ENCODE data around the gene CCNL2. TPM values are rescaled to one million over a fixed set of nuclear protein-coding genes. Genes with fewer than 3 reads are reported as not detected.

The CCNL2 gene
- total and polyA plus RNA-seq, 2 experiments from 2014 or later: 150 to 199 TPM

GRCh38 chr1:1356166-1356795, 42.9 kb downstream of the CCNL2 start:
- peak overlapping the region; percentile 94 for H3K4me3 ChIP-seq
- peak overlapping the region; percentile 96 for H3K9ac ChIP-seq
- no peak overlapping the region for H2AFZ ChIP-seq
- peaks cover 37% of the 10 kb centered on the region for H3K4me1 ChIP-seq (ENCODE audit: insufficient read depth)
- DNase-seq: no peak
- H3K4me2 ChIP-seq (ENCODE audit: unreplicated experiment): peak overlapping the region; percentile 80
- H3F3A ChIP-seq (ENCODE audit: insufficient read depth): peaks cover 42% of the 10 kb centered on the region
- H3K79me2 ChIP-seq (ENCODE audit: insufficient read depth): peaks cover 75% of the 10 kb centered on the region
- peaks cover 6% of the 10 kb centered on the region; the same call in 1 of the 2 replicates for H3K36me3 ChIP-seq (ENCODE audit: low read depth)
- no peaks in the 10 kb centered on the region for H3K27me3 ChIP-seq (replicated peaks; ENCODE audit: insufficient read depth)
- TF ChIP-seq EZH2 (IDR thresholded peaks at IDR 0.05; ENCODE audit: insufficient read depth, poor library complexity, severe bottlenecking) (no peak), EZH2phosphoT487 (IDR thresholded peaks at IDR 0.05; ENCODE audit: insufficient read depth, low read depth) (no peak)
- H3K9me3 ChIP-seq (ENCODE audit: low read depth): no peaks in the 10 kb centered on the region
- no peaks in the 10 kb centered on the region for H3K9me2 ChIP-seq (ENCODE audit: insufficient read depth)
- 17% methylated on average over 8 of the region's 8 CpGs; no CpG with 5 or more reads in 1 of the 2 experiments for WGBS, 2 experiments (ENCODE audit: low coverage in 1 of 2, low lambda C conversion rate in 2 of 2, missing lambda C conversion rate in 2 of 2)
- peak overlapping the region; percentile 20; the same call in 1 of the 2 replicates for H3K27ac ChIP-seq
- H4K20me1 ChIP-seq (ENCODE audit: insufficient read depth): no peaks in the 10 kb centered on the region; the same call in 1 of the 2 replicates
- in situ Hi-C loops (cut with MboI): no loop called here

GRCh38 chr1:1355416-1355815, 43.7 kb downstream of the CCNL2 start:
- Histone ChIP-seq H3K4me3 (peak overlapping the region; percentile 94), H3K27me3 (replicated peaks; ENCODE audit: insufficient read depth) (no peaks in the 10 kb centered on the region), H3K9me3 (ENCODE audit: low read depth) (no peaks in the 10 kb centered on the region), H2AFZ (no peak overlapping the region), H3K4me1 (ENCODE audit: insufficient read depth) (peaks cover 30% of the 10 kb centered on the region), H3K4me2 (ENCODE audit: unreplicated experiment) (peak overlapping the region; percentile 80), H3K36me3 (ENCODE audit: low read depth) (peaks cover 6% of the 10 kb centered on the region; the same call in 1 of the 2 replicates), H3F3A (ENCODE audit: insufficient read depth) (peaks cover 36% of the 10 kb centered on the region), H4K20me1 (ENCODE audit: insufficient read depth) (no peaks in the 10 kb centered on the region; the same call in 1 of the 2 replicates), H3K79me2 (ENCODE audit: insufficient read depth) (peaks cover 69% of the 10 kb centered on the region), H3K27ac (0 out of 2 replicates have a peak overlapping the region, but pooled peaks have one; percentile 20), H3K9ac (peak overlapping the region; percentile 96), H3K9me2 (ENCODE audit: insufficient read depth) (no peaks in the 10 kb centered on the region)
- in situ Hi-C loops (cut with MboI): no loop called here
- TF ChIP-seq EZH2phosphoT487 (IDR thresholded peaks at IDR 0.05; ENCODE audit: insufficient read depth, low read depth) (no peak), EZH2 (IDR thresholded peaks at IDR 0.05; ENCODE audit: insufficient read depth, poor library complexity, severe bottlenecking) (no peak)
- WGBS, 2 experiments (ENCODE audit: low coverage in 1 of 2, low lambda C conversion rate in 2 of 2, missing lambda C conversion rate in 2 of 2): 11 to 12% methylated on average over 28 to 45 of the region's 52 CpGs
- peak; percentile 77 for DNase-seq

- no peaks in the 10 kb centered on the region; the same call in 1 of the 2 replicates for H4K20me1 ChIP-seq (ENCODE audit: insufficient read depth)
Measured at GRCh38 chr1:1354271-1355247, 44.6 kb downstream of the CCNL2 start.

More at GRCh38 chr1:1354271-1355247, 44.6 kb downstream of the CCNL2 start:
- H3K27me3 ChIP-seq (replicated peaks; ENCODE audit: insufficient read depth): no peaks in the 10 kb centered on the region
- H3K27ac ChIP-seq: 0 out of 2 replicates have a peak overlapping the region, but pooled peaks have one; percentile 15
- TF ChIP-seq EZH2phosphoT487 (IDR thresholded peaks at IDR 0.05; ENCODE audit: insufficient read depth, low read depth) (no peak), EZH2 (IDR thresholded peaks at IDR 0.05; ENCODE audit: insufficient read depth, poor library complexity, severe bottlenecking) (no peak)
- H2AFZ ChIP-seq: no peak overlapping the region
- in situ Hi-C loops (cut with MboI): no loop called here
- peaks cover 6% of the 10 kb centered on the region; the same call in 1 of the 2 replicates for H3K36me3 ChIP-seq (ENCODE audit: low read depth)
- DNase-seq: no peak
- H3K4me2 ChIP-seq (ENCODE audit: unreplicated experiment): no peak overlapping the region
- peaks cover 36% of the 10 kb centered on the region for H3F3A ChIP-seq (ENCODE audit: insufficient read depth)
- H3K9me3 ChIP-seq (ENCODE audit: low read depth): no peaks in the 10 kb centered on the region
- H3K9ac ChIP-seq: peak overlapping the region; percentile 96
- H3K79me2 ChIP-seq (ENCODE audit: insufficient read depth): peaks cover 69% of the 10 kb centered on the region
- peak overlapping the region; percentile 94; the same call in 1 of the 2 replicates for H3K4me3 ChIP-seq
- 80 to 82% methylated on average over 77 to 110 of the region's 116 CpGs for WGBS, 2 experiments (ENCODE audit: low coverage in 1 of 2, low lambda C conversion rate in 2 of 2, missing lambda C conversion rate in 2 of 2)
- H3K4me1 ChIP-seq (ENCODE audit: insufficient read depth): peaks cover 24% of the 10 kb centered on the region
- H3K9me2 ChIP-seq (ENCODE audit: insufficient read depth): no peaks in the 10 kb centered on the region
